Upper lobe of left lung (tissue), 6 donors: ENCODE data around the gene SUN1. TPM values are rescaled to one million over a fixed set of nuclear protein-coding genes. Genes with fewer than 3 reads are reported as not detected.

Experiments used
- ATAC-seq, 2 donors: fragments of 200-7000 bp; cut with Tn5 transposase; one replicate each; pipeline ENCODE4 v1.9.1; 2022; ENCODE audit warnings: mild to moderate bottlenecking in 2 of 2, moderate library complexity in 2 of 2; ENCODE audit not compliant: low FRiP score in 2 of 2
- DNase-seq, 2 donors: peaks; one replicate each; pipeline ENCODE4 v3.0.0-alpha.2; 2019 to 2020
- H3K27ac ChIP-seq, 4 donors: fragments of 200-600 bp; sonication (generic); one replicate each; pipeline ENCODE4 v1.5.1; 2016 to 2019
- H3K27me3 ChIP-seq, 4 donors: fragments of 200-600 bp; sonication (generic); one replicate each; pipeline ENCODE4 v1.5.1; 2017 to 2019
- H3K36me3 ChIP-seq, 4 donors: fragments of 200-600 bp; sonication (generic); one replicate each; pipeline ENCODE4 v1.5.1; 2016 to 2019
- H3K4me1 ChIP-seq, 4 donors: fragments of 200-600 bp; sonication (generic); one replicate each; pipeline ENCODE4 v1.5.1; 2018 to 2019
- H3K4me3 ChIP-seq, 4 donors: fragments of 200-600 bp; sonication (generic); one replicate each; pipeline ENCODE4 v1.5.1; 2017 to 2019; ENCODE audit warnings: mild to moderate bottlenecking in 2 of 4, moderate library complexity in 1 of 4
- H3K9me3 ChIP-seq, 4 donors: fragments of 200-600 bp; sonication (generic); one replicate each; pipeline ENCODE4 v1.5.1; 2018 to 2019
- EP300 ChIP-seq, 4 donors: sonication (generic); formaldehyde crosslinking; IDR thresholded peaks; one replicate each; pipeline ENCODE4 v1.5.1; 2017; ENCODE audit warnings: antibody characterized with exemption in 4 of 4, control low read depth in 2 of 4
- POLR2A ChIP-seq, 4 donors: fragments of 450-650 bp; IDR thresholded peaks; one replicate each; pipeline ENCODE4 v1.5.1; 2016 to 2017; ENCODE audit warnings: antibody characterized with exemption in 4 of 4, mild to moderate bottlenecking in 2 of 4
- POLR2AphosphoS5 ChIP-seq, 2 donors: sonication (generic); formaldehyde crosslinking; IDR thresholded peaks; one replicate each; pipeline ENCODE4 v1.5.1; 2017; ENCODE audit warnings: antibody characterized with exemption in 2 of 2
- WGBS, 2 donors: methylation state at CpG; one replicate each; pipeline ENCODE4 v1.1.5; 2017 to 2018; 5-methylcytosine and 5-hydroxymethylcytosine counted together
- total RNA-seq, 6 donors: library from RNA; depleted of rRNA in 4 of 6; stranded (reverse); fragments of >200 nt in 4 of 6; gene quantifications; one replicate each; pipeline versions ENCODE4 v1.1.0 to v1.2.1, GENCODE V29; 2016 to 2021
- TF ChIP-seq, protein P1 (sequence below), 6 experiments: fragments of 450-650 bp in 4 of 6; fragments of 200-600 bp in 2 of 6; sonication (generic) in 2 of 6; IDR thresholded peaks; one replicate each; pipeline ENCODE4 v1.5.1; 2016 to 2019; ENCODE audit warnings: antibody characterized with exemption in 6 of 6
- donor health status: DM: no; HTN: no; CAD: no; lungs with moderate emphysema.
- donor health status: DM: no; HTN: yes; CAD: no; lungs with severe emphysema.

Gene SUN1
- total RNA-seq, 6 donors from 2014 or later: 107 to 196 (median 127) TPM

DNA sequence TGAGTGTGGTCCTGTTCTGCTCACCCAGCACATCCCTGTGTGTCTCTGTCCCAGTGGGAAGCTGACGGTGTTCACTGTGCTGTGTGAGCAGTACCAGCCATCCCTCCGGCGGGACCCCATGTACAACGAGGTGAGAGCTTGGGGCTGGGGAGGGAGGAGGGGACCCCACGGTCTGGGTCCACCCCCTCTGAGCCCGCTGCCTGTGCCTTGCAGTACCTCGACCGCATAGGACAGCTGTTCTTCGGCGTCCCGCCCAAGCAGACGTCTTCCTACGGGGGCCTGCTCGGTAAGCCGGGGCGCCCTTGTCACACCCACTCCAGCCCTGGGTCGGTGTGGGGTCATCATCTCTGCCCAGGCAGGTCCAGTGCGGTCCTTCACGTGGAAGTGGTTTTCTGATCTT lies 61.4 kb downstream of the SUN1 start:
- Histone ChIP-seq H3K36me3 (peaks cover 29 to 90% (median 79%) of the 10 kb centered on the region in 4 donors), H3K27me3 (no peaks in the 10 kb centered on the region), H3K4me3 (no peak overlapping the region), H3K9me3 (no peaks in the 10 kb centered on the region), H3K4me1 (peaks cover 4 to 12% (median 11%) of the 10 kb centered on the region in 4 donors), H3K27ac (no peak overlapping the region)
- DNase-seq (peak in 1 of 2 donors; percentile 62), ATAC-seq (no peak)
- TF ChIP-seq POLR2A (IDR thresholded peaks at IDR 0.05): no peak
- TF ChIP-seq, protein P1, sequence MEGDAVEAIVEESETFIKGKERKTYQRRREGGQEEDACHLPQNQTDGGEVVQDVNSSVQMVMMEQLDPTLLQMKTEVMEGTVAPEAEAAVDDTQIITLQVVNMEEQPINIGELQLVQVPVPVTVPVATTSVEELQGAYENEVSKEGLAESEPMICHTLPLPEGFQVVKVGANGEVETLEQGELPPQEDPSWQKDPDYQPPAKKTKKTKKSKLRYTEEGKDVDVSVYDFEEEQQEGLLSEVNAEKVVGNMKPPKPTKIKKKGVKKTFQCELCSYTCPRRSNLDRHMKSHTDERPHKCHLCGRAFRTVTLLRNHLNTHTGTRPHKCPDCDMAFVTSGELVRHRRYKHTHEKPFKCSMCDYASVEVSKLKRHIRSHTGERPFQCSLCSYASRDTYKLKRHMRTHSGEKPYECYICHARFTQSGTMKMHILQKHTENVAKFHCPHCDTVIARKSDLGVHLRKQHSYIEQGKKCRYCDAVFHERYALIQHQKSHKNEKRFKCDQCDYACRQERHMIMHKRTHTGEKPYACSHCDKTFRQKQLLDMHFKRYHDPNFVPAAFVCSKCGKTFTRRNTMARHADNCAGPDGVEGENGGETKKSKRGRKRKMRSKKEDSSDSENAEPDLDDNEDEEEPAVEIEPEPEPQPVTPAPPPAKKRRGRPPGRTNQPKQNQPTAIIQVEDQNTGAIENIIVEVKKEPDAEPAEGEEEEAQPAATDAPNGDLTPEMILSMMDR (IDR thresholded peaks at IDR 0.05): no peak
- no peak for TF ChIP-seq POLR2AphosphoS5 (IDR thresholded peaks at IDR 0.05)
- TF ChIP-seq EP300 (IDR thresholded peaks at IDR 0.05): no peak
- WGBS, 2 donors: 95 to 96% methylated on average over 5 to 19 of the region's 19 CpGs

DNA sequence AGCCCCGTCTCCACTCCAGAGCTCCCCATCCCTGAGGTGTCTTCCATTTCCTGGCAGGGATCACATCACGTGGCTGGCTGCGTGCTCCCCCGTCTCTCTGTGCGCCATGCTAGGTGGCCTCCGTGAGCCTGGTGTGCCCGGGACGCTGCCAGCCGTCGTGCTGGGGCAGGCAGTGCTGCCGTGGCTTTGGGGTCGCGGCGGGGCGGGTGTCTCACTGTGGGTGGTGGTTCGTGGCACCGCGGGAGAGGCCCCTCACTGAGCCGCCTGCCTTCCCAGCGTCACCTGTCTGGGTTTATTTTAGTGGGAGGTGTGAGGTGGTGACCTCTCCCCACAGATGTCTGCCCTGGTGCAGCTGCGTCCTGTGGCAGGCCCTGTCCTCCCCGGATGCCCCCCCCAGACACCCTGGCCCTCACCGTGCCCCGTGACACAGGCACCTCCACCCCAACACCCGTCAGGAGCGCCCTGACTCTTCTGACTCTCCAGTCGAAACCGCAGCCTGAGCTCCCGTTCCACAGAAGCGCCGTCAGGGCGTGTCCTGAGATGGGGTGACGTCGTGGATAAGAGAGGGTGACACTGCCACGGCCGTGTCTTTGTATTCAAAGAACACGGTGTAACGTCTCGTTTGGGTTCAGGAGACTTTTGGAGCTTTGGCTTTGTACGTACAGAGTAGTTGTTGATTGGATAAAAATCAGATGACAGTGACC lies 62.0 kb downstream of the SUN1 start:
- H3K27ac ChIP-seq: no peak overlapping the region
- ATAC-seq (no peak), DNase-seq (peak in 1 of 2 donors; percentile 84)
- H3K4me3 ChIP-seq: no peak overlapping the region
- TF ChIP-seq EP300 (IDR thresholded peaks at IDR 0.05): no peak
- no peak for TF ChIP-seq POLR2A (IDR thresholded peaks at IDR 0.05)
- no peak for TF ChIP-seq POLR2AphosphoS5 (IDR thresholded peaks at IDR 0.05)
- TF ChIP-seq, protein P1 (IDR thresholded peaks at IDR 0.05): no peak
- H3K9me3 ChIP-seq: no peaks in the 10 kb centered on the region
- peaks cover 4 to 12% (median 11%) of the 10 kb centered on the region in 4 donors for H3K4me1 ChIP-seq
- 91 to 97% methylated on average over 28 to 30 of the region's 40 CpGs for WGBS, 2 donors
- no peaks in the 10 kb centered on the region for H3K27me3 ChIP-seq
- peaks cover 28 to 89% (median 79%) of the 10 kb centered on the region in 4 donors for H3K36me3 ChIP-seq

DNA sequence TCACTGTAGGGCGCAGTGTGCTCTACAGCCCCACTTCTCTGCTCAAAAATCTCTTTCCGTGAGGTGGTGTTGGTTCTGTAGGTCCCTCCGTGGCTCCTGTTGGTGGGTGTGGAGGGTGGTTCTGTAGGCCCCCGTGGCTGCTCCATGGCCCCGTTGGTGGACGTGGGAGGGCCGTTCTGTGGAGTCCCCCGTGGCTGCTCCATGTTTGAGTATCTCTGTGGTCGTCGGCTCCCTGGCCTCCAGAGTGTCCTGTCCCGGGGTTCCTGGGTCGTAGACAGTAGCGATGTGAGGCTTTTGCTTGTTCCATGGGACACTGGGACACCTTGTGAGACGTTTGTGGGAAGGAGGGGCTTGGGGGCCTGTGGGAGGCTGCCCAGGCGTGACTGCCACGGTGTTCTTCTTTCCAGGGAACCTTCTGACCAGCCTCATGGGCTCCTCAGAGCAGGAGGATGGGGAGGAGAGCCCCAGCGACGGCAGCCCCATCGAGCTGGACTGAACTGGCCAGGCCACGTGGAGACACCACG lies 62.7 kb downstream of the SUN1 start:
- peaks cover 4 to 12% (median 11%) of the 10 kb centered on the region in 4 donors for H3K4me1 ChIP-seq

DNA sequence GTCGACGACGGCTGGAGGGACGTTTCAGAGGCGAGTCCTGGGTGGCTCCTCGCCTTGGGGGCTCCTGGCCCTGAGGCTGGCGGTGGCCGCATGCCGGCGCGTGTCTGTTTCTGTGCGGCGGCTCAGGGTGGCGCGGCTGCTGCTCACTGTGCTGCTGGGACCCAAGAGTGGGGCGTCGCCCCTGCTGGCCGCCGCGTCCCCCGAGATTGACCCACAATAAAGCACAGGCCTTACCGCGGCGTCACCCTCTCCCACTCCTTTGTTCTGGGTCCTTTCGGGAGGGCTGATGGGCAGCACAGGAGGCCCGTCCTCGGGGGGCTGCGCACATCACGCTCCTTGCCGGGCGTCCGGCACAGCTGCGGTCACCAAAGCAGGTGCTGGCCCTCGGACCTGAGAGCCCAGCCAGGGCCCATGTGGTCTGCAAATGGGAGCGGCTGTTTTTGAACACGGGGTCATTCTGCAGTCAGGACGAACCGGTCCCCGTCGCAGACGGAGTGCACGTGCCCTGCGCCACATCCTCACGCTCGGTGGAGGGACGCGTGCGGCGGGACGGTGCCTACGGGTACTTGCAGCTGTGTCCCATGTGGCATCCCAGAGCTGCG lies 63.3 kb downstream of the SUN1 start:
- Histone ChIP-seq H3K27me3 (no peaks in the 10 kb centered on the region), H3K4me1 (peaks cover 4 to 12% (median 11%) of the 10 kb centered on the region in 4 donors), H3K4me3 (no peak overlapping the region), H3K36me3 (peaks cover 28 to 91% (median 77%) of the 10 kb centered on the region in 4 donors), H3K27ac (no peak overlapping the region), H3K9me3 (no peaks in the 10 kb centered on the region)
- no peak for ATAC-seq
- WGBS, 2 donors: 95 to 96% methylated on average over 26 to 52 of the region's 52 CpGs
- peak in 1 of 2 donors; percentile 82 for DNase-seq
- TF ChIP-seq POLR2A (IDR thresholded peaks at IDR 0.05): no peak
- TF ChIP-seq, protein P1 (IDR thresholded peaks at IDR 0.05): peak in 1 of 6 experiments; percentile 17

More for the DNA sequence above, 62.7 kb downstream of the SUN1 start:
- DNase-seq: peak in 1 of 2 donors; percentile 44
- TF ChIP-seq POLR2A (IDR thresholded peaks at IDR 0.05) (no peak), EP300 (IDR thresholded peaks at IDR 0.05) (no peak), POLR2AphosphoS5 (IDR thresholded peaks at IDR 0.05) (no peak)
- TF ChIP-seq, protein P1 (IDR thresholded peaks at IDR 0.05): no peak
- Histone ChIP-seq H3K27me3 (no peaks in the 10 kb centered on the region), H3K36me3 (peaks cover 28 to 93% (median 80%) of the 10 kb centered on the region in 4 donors), H3K27ac (no peak overlapping the region), H3K9me3 (no peaks in the 10 kb centered on the region), H3K4me3 (no peak overlapping the region)
- 94 to 97% methylated on average over 15 to 21 of the region's 21 CpGs for WGBS, 2 donors
- ATAC-seq: no peak
